Colonic mucosa (tissue), 4 donors: ENCODE data around the gene TES. TPM values are rescaled to one million over a fixed set of nuclear protein-coding genes. Genes with fewer than 3 reads are reported as not detected.

Experiments used
- DNase-seq: peaks from one replicate; pipeline ENCODE4 v3.0.0-alpha.2; 2020
- H3K27ac ChIP-seq: fragments of 200-600 bp; one replicate; pipeline ENCODE4 v1.8.0; 2021
- H3K27me3 ChIP-seq: fragments of 200-600 bp; one replicate; pipeline ENCODE4 v1.8.0; 2021
- H3K36me3 ChIP-seq: fragments of 200-600 bp; one replicate; pipeline ENCODE4 v1.8.0; 2021
- H3K4me1 ChIP-seq: fragments of 200-600 bp; one replicate; pipeline ENCODE4 v1.8.0; 2021; ENCODE audit warnings: mild to moderate bottlenecking
- H3K4me3 ChIP-seq: fragments of 200-600 bp; one replicate; pipeline ENCODE4 v1.8.0; 2021
- H3K9ac ChIP-seq, 2 donors: one replicate each; pipeline ENCODE4 v1.7.0; 2013; ENCODE audit warnings: control low read depth in 2 of 2, low read depth in 2 of 2, low read length in 2 of 2
- H3K9me3 ChIP-seq: fragments of 200-600 bp; one replicate; pipeline ENCODE4 v1.8.0; 2021
- intact Hi-C: fragments of 100-400 bp; cut with DNase I; formaldehyde crosslinking; loops from one replicate; pipeline ENCODE4 v1.14.1; 2022
- total RNA-seq, 2 donors: library from RNA; stranded (reverse); fragmentation: NEBNext Ultra II Directional in 1 of 2; extraction: Animal tissue kit (Norgen Biotek cat#: 25700) in 1 of 2; gene quantifications; one replicate each; pipeline ENCODE4 v1.2.1, GENCODE V29; 2021
- TF ChIP-seq, protein P1 (sequence below): fragments of 200-600 bp; IDR thresholded peaks from one replicate; pipeline ENCODE4 v1.8.0; 2022; ENCODE audit warnings: antibody characterized with exemption, mild to moderate bottlenecking
- donor health status: healthy.
- donor health status: DM: no; HTN: no; CAD: no.
- donor health status: DM: no; HTN: no; CAD: no.

TES gene
- total RNA-seq, 2 donors from 2014 or later = 75.1 to 142 TPM

GRCh38 chr7:116193329-116194087 lies 16.8 kb upstream of the TES start:
- Histone ChIP-seq H3K9me3 (no peaks in the 10 kb centered on the region), H3K9ac (no peak overlapping the region), H3K27ac (no peak overlapping the region), H3K4me1 (no peaks in the 10 kb centered on the region), H3K36me3 (no peaks in the 10 kb centered on the region), H3K4me3 (no peak overlapping the region), H3K27me3 (no peaks in the 10 kb centered on the region)
- intact Hi-C loops = no loop called here
- TF ChIP-seq, protein P1, sequence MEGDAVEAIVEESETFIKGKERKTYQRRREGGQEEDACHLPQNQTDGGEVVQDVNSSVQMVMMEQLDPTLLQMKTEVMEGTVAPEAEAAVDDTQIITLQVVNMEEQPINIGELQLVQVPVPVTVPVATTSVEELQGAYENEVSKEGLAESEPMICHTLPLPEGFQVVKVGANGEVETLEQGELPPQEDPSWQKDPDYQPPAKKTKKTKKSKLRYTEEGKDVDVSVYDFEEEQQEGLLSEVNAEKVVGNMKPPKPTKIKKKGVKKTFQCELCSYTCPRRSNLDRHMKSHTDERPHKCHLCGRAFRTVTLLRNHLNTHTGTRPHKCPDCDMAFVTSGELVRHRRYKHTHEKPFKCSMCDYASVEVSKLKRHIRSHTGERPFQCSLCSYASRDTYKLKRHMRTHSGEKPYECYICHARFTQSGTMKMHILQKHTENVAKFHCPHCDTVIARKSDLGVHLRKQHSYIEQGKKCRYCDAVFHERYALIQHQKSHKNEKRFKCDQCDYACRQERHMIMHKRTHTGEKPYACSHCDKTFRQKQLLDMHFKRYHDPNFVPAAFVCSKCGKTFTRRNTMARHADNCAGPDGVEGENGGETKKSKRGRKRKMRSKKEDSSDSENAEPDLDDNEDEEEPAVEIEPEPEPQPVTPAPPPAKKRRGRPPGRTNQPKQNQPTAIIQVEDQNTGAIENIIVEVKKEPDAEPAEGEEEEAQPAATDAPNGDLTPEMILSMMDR = no peak
- no peak for DNase-seq

DNA sequence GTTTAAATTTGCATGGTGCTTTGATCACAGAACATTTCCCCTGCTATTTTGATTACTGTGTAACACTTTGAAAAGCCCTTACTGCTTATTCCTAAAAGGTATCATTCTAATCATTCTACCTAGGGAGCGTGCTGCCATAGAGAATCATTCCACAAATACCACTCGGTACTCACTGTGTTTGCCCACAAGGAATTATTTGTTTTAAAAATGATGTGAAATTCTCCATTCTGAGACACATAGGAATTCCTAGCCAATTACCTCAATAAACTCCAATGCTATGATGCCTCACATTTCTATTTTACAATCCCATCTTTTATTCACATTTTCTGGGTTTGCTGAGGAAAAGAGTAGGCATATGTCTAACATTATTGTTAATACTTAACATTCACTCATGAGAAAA lies 16.2 kb upstream of the TES start:
- no peak for DNase-seq
- H3K9me3 ChIP-seq = no peaks in the 10 kb centered on the region
- no peak overlapping the region for H3K4me3 ChIP-seq
- TF ChIP-seq, protein P1 = no peak
- H3K27me3 ChIP-seq = no peaks in the 10 kb centered on the region
- H3K27ac ChIP-seq = no peak overlapping the region
- H3K4me1 ChIP-seq = no peaks in the 10 kb centered on the region
- H3K36me3 ChIP-seq = no peaks in the 10 kb centered on the region
- no peak overlapping the region for H3K9ac ChIP-seq
- intact Hi-C loops = no loop called here

DNA sequence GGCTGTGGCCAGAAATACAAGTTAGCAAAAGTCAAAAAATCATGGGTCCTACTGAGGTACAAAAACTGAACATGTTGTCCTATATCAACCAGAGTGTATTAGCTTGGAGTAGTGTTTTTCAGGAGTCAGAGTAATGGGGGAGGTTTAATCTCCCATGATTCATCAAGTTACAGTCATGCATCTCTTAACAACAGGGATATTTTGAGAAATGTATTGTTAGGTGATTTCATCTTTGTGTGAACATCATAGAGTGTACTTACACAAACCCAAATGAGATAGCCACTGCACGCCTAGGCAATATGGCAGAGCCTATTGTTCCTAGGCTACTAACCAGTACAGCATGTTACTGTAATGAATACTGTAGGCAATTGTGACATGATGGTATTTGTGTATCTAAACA lies 14.9 kb upstream of the TES start:
- no peak overlapping the region for H3K27ac ChIP-seq
- no peaks in the 10 kb centered on the region for H3K4me1 ChIP-seq
- no peak overlapping the region for H3K9ac ChIP-seq
- TF ChIP-seq, protein P1 = no peak
- H3K36me3 ChIP-seq = no peaks in the 10 kb centered on the region
- DNase-seq = no peak
- no peaks in the 10 kb centered on the region for H3K9me3 ChIP-seq
- H3K27me3 ChIP-seq = no peaks in the 10 kb centered on the region
- intact Hi-C loops = no loop called here
- H3K4me3 ChIP-seq = no peak overlapping the region

DNA sequence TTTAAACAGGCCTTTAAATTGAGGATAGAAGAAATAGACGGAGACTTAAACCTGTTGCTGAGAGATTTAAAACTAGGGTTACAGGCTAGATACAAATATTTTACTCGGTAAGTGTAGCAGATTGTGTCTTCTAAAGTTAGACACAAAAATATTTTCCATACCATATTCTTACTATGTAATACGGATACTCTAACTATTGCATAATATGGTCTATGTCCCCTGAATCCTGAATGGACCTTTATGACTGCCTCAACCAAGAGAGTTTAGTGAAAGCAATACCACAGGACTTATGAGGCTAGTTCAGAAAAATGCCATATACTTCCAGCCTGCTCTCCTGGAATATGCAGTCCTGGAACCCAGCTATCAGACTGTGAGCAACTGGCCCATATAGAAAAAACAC lies 13.4 kb upstream of the TES start:
- Histone ChIP-seq H3K4me3 (no peak overlapping the region), H3K4me1 (no peaks in the 10 kb centered on the region)

DNA sequence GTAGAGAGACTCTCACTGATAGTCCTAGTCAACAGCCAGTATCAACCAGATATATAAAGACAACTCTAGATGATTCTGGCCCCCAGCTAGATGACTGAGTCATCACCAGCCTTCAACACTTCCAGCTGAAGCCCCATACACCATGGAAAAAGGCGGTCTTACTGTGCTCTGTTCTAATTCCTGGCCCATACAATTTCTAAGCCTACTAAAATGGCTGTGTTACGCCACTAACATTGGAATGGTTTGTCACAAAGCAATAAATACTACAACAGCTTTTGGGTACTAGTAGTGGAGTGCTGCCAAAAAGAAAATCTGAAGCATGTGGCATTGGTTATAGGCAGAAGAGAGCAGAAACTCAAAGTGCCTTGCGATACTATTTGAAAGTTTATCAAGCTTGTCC lies 13.0 kb upstream of the TES start:
- Histone ChIP-seq H3K9ac (no peak overlapping the region), H3K4me3 (no peak overlapping the region), H3K27ac (no peak overlapping the region), H3K27me3 (no peaks in the 10 kb centered on the region), H3K4me1 (no peaks in the 10 kb centered on the region), H3K9me3 (no peaks in the 10 kb centered on the region), H3K36me3 (no peaks in the 10 kb centered on the region)
- intact Hi-C loops = no loop called here
- TF ChIP-seq, protein P1 = no peak
- DNase-seq = no peak

More for the DNA sequence above, 13.4 kb upstream of the TES start:
- H3K27ac ChIP-seq = no peak overlapping the region
- TF ChIP-seq, protein P1 = no peak
- DNase-seq = no peak
- H3K9me3 ChIP-seq = no peaks in the 10 kb centered on the region
- H3K36me3 ChIP-seq = no peaks in the 10 kb centered on the region
- intact Hi-C loops = no loop called here
- no peak overlapping the region for H3K9ac ChIP-seq
- no peaks in the 10 kb centered on the region for H3K27me3 ChIP-seq
